ENCODE measurements around the gene PDE4D.

The PDE4D gene

GRCh38 chr5:59430066-59430685 is 463.4 kb downstream of the PDE4D start:
- H3K36me3 ChIP-seq (ENCODE audit: control insufficient read depth, insufficient read depth, low read length), result no peaks in the 10 kb centered on the region
- no peak overlapping the region for H3K4me3 ChIP-seq (replicated peaks; ENCODE audit: low read depth, low read length)
- no peaks in the 10 kb centered on the region for H3K27me3 ChIP-seq (replicated peaks; ENCODE audit: control insufficient read depth, insufficient read depth, low read length)
- no peak for DNase-seq (ENCODE audit: extremely low read depth, insufficient read length)
- no peak for TF ChIP-seq CTCF (IDR thresholded peaks at IDR 0.05; ENCODE audit: insufficient read depth, low read length, poor library complexity, severe bottlenecking)

- DNase-seq (ENCODE audit: extremely low read depth, insufficient read length), result no peak
- no peak for TF ChIP-seq CTCF (IDR thresholded peaks at IDR 0.05; ENCODE audit: insufficient read depth, low read length, poor library complexity, severe bottlenecking)
- Histone ChIP-seq H3K36me3 (ENCODE audit: control insufficient read depth, insufficient read depth, low read length) (no peaks in the 10 kb centered on the region), H3K4me3 (replicated peaks; ENCODE audit: low read depth, low read length) (no peak overlapping the region), H3K27me3 (replicated peaks; ENCODE audit: control insufficient read depth, insufficient read depth, low read length) (no peaks in the 10 kb centered on the region)
These were observed 465.1 kb downstream of the PDE4D start for GRCh38 chr5:59428391-59428790.

- no peak overlapping the region for H3K4me3 ChIP-seq (replicated peaks; ENCODE audit: low read depth, low read length)
- no peaks in the 10 kb centered on the region for H3K36me3 ChIP-seq (ENCODE audit: control insufficient read depth, insufficient read depth, low read length)
- TF ChIP-seq CTCF (IDR thresholded peaks at IDR 0.05; ENCODE audit: insufficient read depth, low read length, poor library complexity, severe bottlenecking), result no peak
- DNase-seq (ENCODE audit: extremely low read depth, insufficient read length), result no peak
- no peaks in the 10 kb centered on the region for H3K27me3 ChIP-seq (replicated peaks; ENCODE audit: control insufficient read depth, insufficient read depth, low read length)
These were observed 469.0 kb downstream of the PDE4D start for GRCh38 chr5:59424515-59424914.

- H3K27me3 ChIP-seq (replicated peaks; ENCODE audit: control insufficient read depth, insufficient read depth, low read length), result no peaks in the 10 kb centered on the region
- no peak for DNase-seq (ENCODE audit: extremely low read depth, insufficient read length)
- no peak overlapping the region for H3K4me3 ChIP-seq (replicated peaks; ENCODE audit: low read depth, low read length)
- no peak for TF ChIP-seq CTCF (IDR thresholded peaks at IDR 0.05; ENCODE audit: insufficient read depth, low read length, poor library complexity, severe bottlenecking)
- H3K36me3 ChIP-seq (ENCODE audit: control insufficient read depth, insufficient read depth, low read length), result no peaks in the 10 kb centered on the region
These were observed 470.5 kb downstream of the PDE4D start for GRCh38 chr5:59423021-59423420.

GRCh38 chr5:59421986-59422941 is 471.3 kb downstream of the PDE4D start:
- no peaks in the 10 kb centered on the region for H3K27me3 ChIP-seq (replicated peaks; ENCODE audit: control insufficient read depth, insufficient read depth, low read length)
- no peak for DNase-seq (ENCODE audit: extremely low read depth, insufficient read length)
- H3K36me3 ChIP-seq (ENCODE audit: control insufficient read depth, insufficient read depth, low read length), result no peaks in the 10 kb centered on the region
- no peak overlapping the region for H3K4me3 ChIP-seq (replicated peaks; ENCODE audit: low read depth, low read length)
- TF ChIP-seq CTCF (IDR thresholded peaks at IDR 0.05; ENCODE audit: insufficient read depth, low read length, poor library complexity, severe bottlenecking), result no peak
